Effector memory CD8-positive, alpha-beta T cell (primary cell): Measurements from ENCODE around the gene MYH11.
"Not testable (repeated sequence)": the region's sequence is repeated elsewhere in the genome, so short reads cannot be mapped to it uniquely, and the experiment has no call there.

ENCODE experiments used
- ATAC-seq: fragments of 150-1000 bp; cut with Tn5 transposase; replicated peaks from 2 replicates; pipeline ENCODE4 v1.10.0; 2021; ENCODE audit warnings: mild to moderate bottlenecking, moderate library complexity
- DNase-seq, 3 experiments: peaks; one replicate each; pipeline ENCODE4 v3.0.0; 2021
- H3K27ac Mint-ChIP-seq, 2 donors: one replicate each; pipeline ENCODE4 v1.8.0; 2022; ENCODE audit warnings: mild to moderate bottlenecking in 2 of 2, mixed read lengths in 2 of 2, moderate library complexity in 2 of 2
- H3K27me3 Mint-ChIP-seq, 2 donors: one replicate each; pipeline ENCODE4 v1.8.0; 2022; ENCODE audit warnings: mixed read lengths in 2 of 2
- H3K36me3 Mint-ChIP-seq: one replicate; pipeline ENCODE4 v1.8.0; 2022; ENCODE audit warnings: mild to moderate bottlenecking, moderate library complexity, mixed read lengths; ENCODE audit not compliant: insufficient read depth
- H3K4me1 Mint-ChIP-seq, 2 donors: one replicate each; pipeline ENCODE4 v1.8.0; 2022; ENCODE audit warnings: low read depth in 2 of 2, mixed read lengths in 2 of 2
- H3K4me3 Mint-ChIP-seq, 2 donors: one replicate each; pipeline ENCODE4 v1.8.0; 2022; ENCODE audit warnings: mild to moderate bottlenecking in 2 of 2, mixed read lengths in 2 of 2, moderate library complexity in 2 of 2
- H3K9me3 Mint-ChIP-seq, 2 donors: one replicate each; pipeline ENCODE4 v1.8.0; 2022; ENCODE audit warnings: mixed read lengths in 2 of 2

MYH11 gene

DNA sequence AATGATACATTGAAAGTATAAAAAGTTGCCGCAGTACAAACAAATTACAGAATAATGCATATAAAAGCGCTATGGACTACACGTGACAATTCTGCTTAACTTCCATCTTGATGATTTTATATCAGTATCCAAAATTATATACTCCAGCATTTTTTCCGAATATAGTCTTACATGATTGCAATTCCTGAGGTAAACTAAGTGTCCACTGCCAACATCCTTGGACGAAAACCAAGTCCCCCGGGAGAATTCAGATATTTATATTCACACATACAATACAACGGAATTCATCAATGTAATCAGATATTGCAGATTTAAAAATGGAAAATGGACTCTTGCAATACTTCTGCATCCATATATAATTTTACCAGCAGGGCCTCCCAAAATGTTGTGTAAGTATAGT, 8.9 kb upstream of the MYH11 start:
- Mint-ChIP-seq H3K4me3 (no peak overlapping the region), H3K27ac (no peak overlapping the region), H3K27me3 (no peaks in the 10 kb centered on the region), H3K9me3 (no peaks in the 10 kb centered on the region), H3K36me3 (peaks cover 46% of the 10 kb centered on the region), H3K4me1 (no peaks in the 10 kb centered on the region)
- DNase-seq (no peak), ATAC-seq (no peak)

DNA sequence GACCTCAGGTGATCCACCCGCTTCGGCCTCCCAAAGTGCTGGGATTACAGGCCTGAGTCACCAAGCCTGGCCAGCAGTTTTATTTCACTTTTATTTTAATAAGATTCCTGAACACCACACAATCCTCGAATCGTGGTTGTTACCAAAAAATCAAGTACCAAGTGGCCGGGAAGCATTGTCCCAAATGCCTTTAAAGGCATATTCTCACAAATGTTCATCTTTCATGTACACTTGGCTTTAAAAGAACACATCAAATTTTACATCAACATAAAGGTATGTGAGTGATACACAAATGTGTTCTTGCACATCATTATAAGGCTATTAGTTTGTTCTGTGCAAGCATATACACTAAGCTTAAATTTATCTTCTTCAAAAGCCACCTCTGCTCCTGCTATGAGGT, 8.1 kb upstream of the MYH11 start:
- Mint-ChIP-seq H3K36me3 (peaks cover 38% of the 10 kb centered on the region), H3K4me3 (no peak overlapping the region), H3K4me1 (no peaks in the 10 kb centered on the region), H3K9me3 (no peaks in the 10 kb centered on the region), H3K27me3 (no peaks in the 10 kb centered on the region), H3K27ac (no peak overlapping the region)
- ATAC-seq (no peak), DNase-seq (no peak)

DNA sequence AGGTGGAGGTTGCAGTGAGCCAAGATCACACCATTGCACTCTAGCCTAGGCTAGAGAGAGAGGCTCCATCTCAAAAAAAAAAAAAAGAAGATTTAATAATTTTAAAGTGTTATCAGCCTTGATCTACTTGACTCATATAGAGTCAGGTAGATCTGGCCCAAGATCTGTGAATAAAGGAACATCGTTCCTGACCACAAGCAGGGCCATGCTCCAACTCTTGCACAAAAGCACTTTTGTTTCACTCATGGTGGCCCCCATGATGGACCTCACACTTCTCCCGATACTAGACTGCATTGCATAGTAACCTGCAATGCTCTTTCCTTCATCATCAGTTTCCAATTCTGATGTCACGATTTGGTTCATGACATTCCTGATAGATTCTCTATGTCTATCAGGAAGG, 5.2 kb upstream of the MYH11 start:
- Mint-ChIP-seq H3K4me3 (no peak overlapping the region), H3K4me1 (peaks cover 3 to 5% of the 10 kb centered on the region in 2 donors), H3K27me3 (peaks cover 8 to 23% of the 10 kb centered on the region in 2 donors), H3K9me3 (no peaks in the 10 kb centered on the region), H3K36me3 (peaks cover 17% of the 10 kb centered on the region), H3K27ac (no peak overlapping the region)
- ATAC-seq: no peak
- DNase-seq: no peak

GRCh38 chr16:15858921-15859668, 2.3 kb upstream of the MYH11 start:
- Mint-ChIP-seq H3K4me1 (peaks cover 3 to 5% of the 10 kb centered on the region in 2 donors), H3K4me3 (no peak overlapping the region), H3K36me3 (no peaks in the 10 kb centered on the region), H3K27ac (no peak overlapping the region), H3K27me3 (peaks cover 30 to 43% of the 10 kb centered on the region in 2 donors), H3K9me3 (no peaks in the 10 kb centered on the region)
- no peak for DNase-seq
- no peak for ATAC-seq

DNA sequence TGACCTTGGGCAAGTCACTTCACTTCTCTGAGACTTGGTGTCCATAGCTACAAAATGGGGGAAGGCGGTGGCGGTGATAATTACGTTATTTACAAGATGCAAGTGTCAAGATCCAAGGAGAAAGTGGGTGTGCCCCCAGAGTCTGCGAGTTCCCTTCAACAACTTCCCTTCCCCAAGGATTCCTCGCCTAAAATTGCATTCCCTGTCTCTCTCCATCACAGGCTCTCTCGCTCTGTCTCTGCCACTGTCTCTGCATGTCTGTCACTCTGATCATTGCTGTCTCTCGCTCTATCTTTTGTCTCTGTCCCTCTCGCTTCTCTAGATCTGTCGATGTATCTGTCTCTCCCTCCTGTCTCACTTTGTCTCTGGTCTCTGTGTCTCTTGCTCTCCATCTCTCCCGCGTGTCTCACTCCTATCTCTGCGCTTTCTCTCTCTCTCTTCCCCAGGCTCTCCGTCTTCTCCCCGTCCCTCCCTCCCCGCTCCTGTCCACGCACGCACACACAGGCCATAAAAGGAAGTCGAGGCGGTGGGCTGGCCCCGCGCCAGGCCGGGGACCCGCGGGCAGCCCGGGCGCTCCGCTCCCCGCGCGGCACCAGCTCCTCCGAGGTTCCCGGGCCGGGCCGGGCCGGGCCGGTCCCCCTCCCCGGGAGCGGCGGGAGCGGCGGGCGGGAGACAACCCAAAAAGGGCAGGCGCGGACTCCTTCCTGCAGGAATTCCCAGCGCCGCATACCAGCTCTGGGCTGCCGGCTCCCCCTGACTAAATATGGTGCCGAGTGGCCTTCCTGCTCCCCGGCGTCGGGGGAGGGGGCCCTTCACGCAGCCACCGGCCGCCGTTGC, 1.1 kb upstream of the MYH11 start:
- Mint-ChIP-seq H3K36me3 (no peaks in the 10 kb centered on the region), H3K9me3 (no peaks in the 10 kb centered on the region), H3K27me3 (peaks cover 30 to 54% of the 10 kb centered on the region in 2 donors), H3K4me1 (peaks cover 3 to 5% of the 10 kb centered on the region in 2 donors), H3K27ac (no peak overlapping the region), H3K4me3 (peak overlapping the region in 1 of 2 donors; percentile 20)
- ATAC-seq (no peak), DNase-seq (no peak)

DNA sequence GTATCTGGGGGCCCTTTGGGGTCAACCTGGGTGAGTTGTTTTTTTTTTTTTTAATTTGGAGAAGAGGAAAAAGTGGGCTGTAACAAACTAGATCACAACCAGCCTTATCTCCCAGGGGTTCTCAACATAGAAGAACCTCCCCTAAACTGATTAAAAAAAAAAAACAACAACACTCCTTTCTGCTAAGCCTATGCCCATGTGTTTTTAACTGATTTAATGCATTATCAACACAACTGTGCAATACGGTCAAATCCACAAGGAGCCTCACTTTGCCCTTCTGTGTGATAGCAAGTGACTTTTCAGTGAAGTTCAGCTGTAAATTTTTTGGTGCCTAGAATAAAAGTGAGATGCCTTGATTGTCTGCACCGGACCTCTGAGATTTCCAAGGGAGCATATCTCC, 646 bp downstream of the MYH11 start:
- Mint-ChIP-seq H3K9me3 (no peaks in the 10 kb centered on the region), H3K27ac (no peak overlapping the region), H3K4me3 (no peak overlapping the region), H3K4me1 (peaks cover 3 to 5% of the 10 kb centered on the region in 2 donors), H3K36me3 (no peaks in the 10 kb centered on the region), H3K27me3 (peaks cover 30 to 55% of the 10 kb centered on the region in 2 donors)
- DNase-seq (no peak), ATAC-seq (no peak)

DNA sequence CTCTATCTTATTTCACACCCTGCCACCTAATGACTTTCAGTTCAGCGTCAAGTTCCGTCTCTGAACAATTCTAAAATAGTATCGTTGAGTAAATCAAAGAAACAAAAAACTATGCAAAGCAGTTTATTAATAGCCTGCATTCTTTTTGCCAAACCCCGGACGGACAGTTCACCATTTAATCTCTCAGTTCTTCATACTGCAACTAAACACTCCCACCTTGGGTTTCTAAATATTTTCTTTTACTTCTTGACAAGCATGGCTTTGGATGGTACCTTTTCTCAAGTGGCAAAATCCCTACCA, 1.2 kb downstream of the MYH11 start:
- H3K4me1 Mint-ChIP-seq: peaks cover 3 to 5% of the 10 kb centered on the region in 2 donors
- H3K36me3 Mint-ChIP-seq: no peaks in the 10 kb centered on the region
- no peak overlapping the region for H3K27ac Mint-ChIP-seq
- H3K27me3 Mint-ChIP-seq: peaks cover 30 to 55% of the 10 kb centered on the region in 2 donors
- DNase-seq: no peak
- H3K4me3 Mint-ChIP-seq: no peak overlapping the region
- no peaks in the 10 kb centered on the region for H3K9me3 Mint-ChIP-seq
- ATAC-seq: no peak

DNA sequence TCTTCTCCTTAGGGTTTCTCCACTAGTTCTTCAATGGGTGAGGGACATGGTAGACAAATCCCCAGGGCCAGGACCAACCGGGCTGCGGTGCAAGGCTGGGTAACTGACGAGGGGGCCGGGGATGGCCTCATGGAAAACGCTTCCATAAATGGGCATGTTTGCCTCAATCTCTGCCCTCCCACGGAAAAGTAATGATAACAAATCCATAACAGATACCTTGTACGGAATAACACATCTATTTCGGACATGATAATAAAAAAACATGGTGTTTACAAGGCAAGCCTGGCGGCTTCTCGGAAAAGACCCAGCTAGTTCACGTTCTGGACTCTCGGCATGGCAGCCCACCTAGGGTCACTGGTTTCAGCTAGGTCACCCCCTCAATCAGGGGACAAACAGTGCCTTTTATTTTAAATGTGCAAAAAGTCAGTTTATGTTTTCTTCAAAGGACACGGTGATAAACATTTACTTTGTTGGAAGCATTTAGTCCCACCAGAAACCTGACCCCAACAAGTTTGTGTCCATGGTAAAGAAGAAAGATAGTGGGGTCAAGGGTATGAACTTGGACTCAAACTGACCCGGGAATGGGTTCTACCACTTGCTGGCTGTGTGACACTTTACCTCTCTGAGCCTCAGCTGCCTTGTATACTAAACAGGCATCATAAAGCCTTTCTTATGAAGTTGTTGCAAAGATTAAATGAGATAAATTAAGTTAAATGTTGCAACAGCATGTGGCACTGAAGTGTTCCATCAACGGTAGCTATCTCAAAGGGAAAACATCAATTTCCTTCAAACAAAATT, 1.7 kb downstream of the MYH11 start:
- H3K9me3 Mint-ChIP-seq: no peaks in the 10 kb centered on the region
- no peak overlapping the region for H3K4me3 Mint-ChIP-seq
- H3K36me3 Mint-ChIP-seq: no peaks in the 10 kb centered on the region
- peaks cover 30 to 55% of the 10 kb centered on the region in 2 donors for H3K27me3 Mint-ChIP-seq
- no peak overlapping the region for H3K27ac Mint-ChIP-seq
- H3K4me1 Mint-ChIP-seq: peaks cover 3 to 5% of the 10 kb centered on the region in 2 donors
- ATAC-seq (no peak), DNase-seq (no peak)

- DNase-seq (no peak), ATAC-seq (no peak)
- no peak overlapping the region for H3K27ac Mint-ChIP-seq
- no peaks in the 10 kb centered on the region for H3K9me3 Mint-ChIP-seq
- peaks cover 3 to 5% of the 10 kb centered on the region in 2 donors for H3K4me1 Mint-ChIP-seq
- no peaks in the 10 kb centered on the region for H3K36me3 Mint-ChIP-seq
- H3K4me3 Mint-ChIP-seq: no peak overlapping the region
- H3K27me3 Mint-ChIP-seq: peaks cover 30 to 51% of the 10 kb centered on the region in 2 donors
These were observed 2.8 kb downstream of the MYH11 start for GRCh38 chr16:15854061-15854460.

GRCh38 chr16:15853021-15853420, 3.8 kb downstream of the MYH11 start:
- no peaks in the 10 kb centered on the region for H3K36me3 Mint-ChIP-seq

GRCh38 chr16:15850555-15850954, 6.3 kb downstream of the MYH11 start:
- peaks cover 8 to 36% of the 10 kb centered on the region in 2 donors for H3K27me3 Mint-ChIP-seq
- H3K36me3 Mint-ChIP-seq, H3K4me1 Mint-ChIP-seq, H3K4me3 Mint-ChIP-seq, DNase-seq, H3K27ac Mint-ChIP-seq, H3K9me3 Mint-ChIP-seq, ATAC-seq: not testable (repeated sequence)

More at GRCh38 chr16:15853021-15853420, 3.8 kb downstream of the MYH11 start:
- peaks cover 3 to 4% of the 10 kb centered on the region in 2 donors for H3K4me1 Mint-ChIP-seq
- no peak overlapping the region for H3K4me3 Mint-ChIP-seq
- ATAC-seq: no peak
- no peak for DNase-seq
- H3K9me3 Mint-ChIP-seq: no peaks in the 10 kb centered on the region
- H3K27me3 Mint-ChIP-seq: peaks cover 29 to 50% of the 10 kb centered on the region in 2 donors
- no peak overlapping the region for H3K27ac Mint-ChIP-seq

DNA sequence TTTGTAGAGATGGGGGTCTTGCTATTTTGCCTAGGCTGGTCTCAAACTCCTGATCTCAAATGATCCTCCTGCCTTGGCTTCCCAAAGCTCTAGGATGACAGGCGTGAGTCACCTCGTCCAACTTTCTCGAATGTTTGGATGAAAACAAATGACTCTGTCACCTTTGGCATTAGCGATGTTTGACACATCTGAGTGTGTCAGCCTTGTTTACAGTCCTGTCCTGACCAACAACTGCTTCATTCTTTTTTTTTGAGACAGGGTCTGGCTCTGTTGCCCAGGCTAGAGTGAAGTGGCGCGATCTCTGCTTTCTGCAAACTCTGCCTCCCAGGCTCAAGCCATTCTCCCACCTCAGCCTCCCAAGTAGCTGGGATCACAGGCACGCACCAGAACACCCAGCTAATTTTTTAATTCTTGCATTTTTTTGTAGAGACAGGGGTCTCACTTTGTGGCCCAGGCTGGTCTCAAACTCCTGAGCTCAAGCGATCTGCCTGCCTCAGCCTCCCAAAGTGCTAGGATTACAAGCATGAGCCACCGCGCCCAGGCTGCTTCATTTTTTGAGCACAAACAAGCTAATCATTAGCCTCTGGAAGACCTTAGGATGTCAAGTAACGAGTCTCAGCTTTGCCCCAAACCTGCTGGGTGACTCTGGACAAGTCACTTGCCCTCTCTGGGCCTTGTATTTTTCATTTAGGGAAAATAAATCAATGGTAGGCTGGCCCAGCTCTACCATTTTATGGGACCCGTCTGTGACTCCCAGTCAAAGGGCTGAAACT, 7.4 kb downstream of the MYH11 start:
- DNase-seq (no peak), ATAC-seq (no peak)
- Mint-ChIP-seq H3K27ac (no peak overlapping the region), H3K4me3 (no peak overlapping the region), H3K27me3 (peaks cover 0 to 24% of the 10 kb centered on the region in 2 donors), H3K36me3 (no peaks in the 10 kb centered on the region), H3K9me3 (no peaks in the 10 kb centered on the region), H3K4me1 (no peaks in the 10 kb centered on the region)
